AG09319 (cell line): ENCODE data around the gene MAD2L1BP.
"Not testable (repeated sequence)": the region's sequence is repeated elsewhere in the genome, so short reads cannot be mapped to it uniquely, and the experiment has no call there.

Experiments
- DNase-seq: peaks from one replicate; pipeline ENCODE4 v3.0.0-alpha.2; 2010; ENCODE audit warnings: low read depth; ENCODE audit errors: extremely low read depth
- TF ChIP-seq, protein P1 (sequence below): IDR thresholded peaks from 2 replicates; pipeline ENCODE4 v1.5.1; 2011; ENCODE audit warnings: low read depth, mild to moderate bottlenecking, inconsistent platforms, low read length, moderate library complexity

The MAD2L1BP gene

DNA sequence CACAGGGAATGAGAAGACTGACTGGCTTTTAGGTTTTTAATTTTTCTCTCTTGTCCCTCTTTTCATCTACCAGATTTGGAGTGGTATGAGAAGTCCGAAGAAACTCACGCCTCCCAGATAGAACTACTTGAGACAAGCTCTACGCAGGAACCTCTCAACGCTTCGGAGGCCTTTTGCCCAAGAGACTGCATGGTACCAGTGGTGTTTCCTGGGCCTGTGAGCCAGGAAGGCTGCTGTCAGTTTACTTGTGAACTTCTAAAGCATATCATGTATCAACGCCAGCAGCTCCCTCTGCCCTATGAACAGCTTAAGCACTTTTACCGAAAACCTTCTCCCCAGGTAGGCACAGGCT, 644 bp downstream of the MAD2L1BP start:
- TF ChIP-seq, protein P1, sequence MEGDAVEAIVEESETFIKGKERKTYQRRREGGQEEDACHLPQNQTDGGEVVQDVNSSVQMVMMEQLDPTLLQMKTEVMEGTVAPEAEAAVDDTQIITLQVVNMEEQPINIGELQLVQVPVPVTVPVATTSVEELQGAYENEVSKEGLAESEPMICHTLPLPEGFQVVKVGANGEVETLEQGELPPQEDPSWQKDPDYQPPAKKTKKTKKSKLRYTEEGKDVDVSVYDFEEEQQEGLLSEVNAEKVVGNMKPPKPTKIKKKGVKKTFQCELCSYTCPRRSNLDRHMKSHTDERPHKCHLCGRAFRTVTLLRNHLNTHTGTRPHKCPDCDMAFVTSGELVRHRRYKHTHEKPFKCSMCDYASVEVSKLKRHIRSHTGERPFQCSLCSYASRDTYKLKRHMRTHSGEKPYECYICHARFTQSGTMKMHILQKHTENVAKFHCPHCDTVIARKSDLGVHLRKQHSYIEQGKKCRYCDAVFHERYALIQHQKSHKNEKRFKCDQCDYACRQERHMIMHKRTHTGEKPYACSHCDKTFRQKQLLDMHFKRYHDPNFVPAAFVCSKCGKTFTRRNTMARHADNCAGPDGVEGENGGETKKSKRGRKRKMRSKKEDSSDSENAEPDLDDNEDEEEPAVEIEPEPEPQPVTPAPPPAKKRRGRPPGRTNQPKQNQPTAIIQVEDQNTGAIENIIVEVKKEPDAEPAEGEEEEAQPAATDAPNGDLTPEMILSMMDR: no peak
- no peak for DNase-seq

GRCh38 chr6:43639984-43640800, 4.6 kb downstream of the MAD2L1BP start:
- TF ChIP-seq, protein P1: no peak
- DNase-seq: no peak

DNA sequence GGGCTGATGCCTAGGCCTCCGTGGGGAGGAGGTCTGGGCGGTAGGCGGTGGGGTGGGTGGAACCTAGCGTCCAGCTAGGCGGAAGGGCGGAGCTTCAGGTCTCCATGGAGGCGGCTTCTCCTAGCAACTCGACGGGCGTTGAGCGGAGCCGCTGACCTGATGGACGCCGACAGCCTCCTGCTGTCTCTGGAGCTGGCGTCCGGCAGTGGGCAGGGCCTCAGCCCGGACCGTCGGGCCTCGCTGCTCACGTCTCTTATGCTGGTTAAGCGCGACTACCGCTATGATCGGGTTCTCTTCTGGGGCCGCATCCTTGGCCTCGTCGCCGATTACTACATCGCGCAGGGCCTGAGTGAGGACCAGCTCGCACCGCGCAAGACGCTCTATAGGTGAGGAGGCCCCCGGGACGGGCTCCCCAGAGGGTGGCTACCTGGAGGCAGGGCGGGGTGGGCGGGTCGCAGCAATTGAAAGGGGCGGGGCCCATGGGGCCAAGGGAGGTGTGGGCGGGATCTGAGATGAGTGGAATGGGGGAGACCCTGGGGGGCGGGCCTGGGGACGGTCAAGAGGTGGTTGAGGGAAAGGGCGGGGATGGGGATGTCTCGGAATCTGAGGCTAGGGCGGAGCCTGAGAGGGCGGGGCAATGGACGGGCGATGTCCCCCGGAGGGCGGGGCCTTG, 9.4 kb downstream of the MAD2L1BP start, which contains the start of gene RSPH9:
RSPH9 (plus strand) TSS at position 97 of the 673 bp plus-strand sequence; CDS start at position 160, 63 bp downstream.
- no peak for DNase-seq

GRCh38 chr6:43645613-43645964, 9.9 kb downstream of the MAD2L1BP start:
- no peak for DNase-seq
- TF ChIP-seq, protein P1: no peak

More for the DNA sequence above, 9.4 kb downstream of the MAD2L1BP start, which contains the start of gene RSPH9:
- TF ChIP-seq, protein P1: no peak

GRCh38 chr6:43647613-43648012, 12.0 kb downstream of the MAD2L1BP start:
- TF ChIP-seq, protein P1: no peak
- no peak for DNase-seq

GRCh38 chr6:43648248-43648647, 12.6 kb downstream of the MAD2L1BP start:
- TF ChIP-seq, protein P1: no peak
- no peak for DNase-seq

DNA sequence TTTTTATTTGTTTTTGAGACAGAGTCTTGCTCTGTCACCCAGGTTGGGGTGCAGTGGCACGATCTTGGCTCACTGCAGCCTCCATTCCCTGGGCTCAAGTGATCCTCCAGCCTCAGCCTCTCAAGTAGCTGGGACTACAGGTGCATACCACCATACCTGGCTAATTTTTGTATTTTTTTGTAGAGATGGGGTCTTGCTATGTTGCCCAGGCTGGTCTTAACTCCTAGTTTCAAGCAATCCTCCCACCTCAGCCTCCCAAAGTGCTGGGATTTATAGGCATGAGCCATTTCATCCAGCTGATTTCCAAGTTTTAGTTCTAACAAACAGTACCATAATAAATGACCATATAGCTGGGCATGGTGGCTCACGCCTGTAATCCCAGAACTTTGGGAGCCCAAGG, 17.2 kb downstream of the MAD2L1BP start:
- not testable (repeated sequence) for DNase-seq
